CD14-positive monocyte (primary cell): ENCODE results near the gene EPHA8. TPM values are rescaled to one million over a fixed set of nuclear protein-coding genes. Genes with fewer than 3 reads are reported as not detected.

Source experiments
- DNase-seq, 3 donors: peaks; one replicate each; pipeline ENCODE4 v3.0.0-alpha.2; 2011 to 2022
- H2AFZ ChIP-seq: 2 replicates; pipeline ENCODE4 v1.6.0; 2012; ENCODE audit warnings: mild to moderate bottlenecking, low read depth, low read length, inconsistent platforms; ENCODE audit not compliant: insufficient read depth, poor library complexity, severe bottlenecking
- H3K27ac ChIP-seq, 2 donors: 1 replicate in 1 of 2; 2 replicates in 1 of 2; pipeline ENCODE4 v1.5.1; 2012 to 2013; ENCODE audit warnings: low read length in 2 of 2, control low read depth in 1 of 2, inconsistent platforms in 1 of 2, low read depth in 1 of 2, mild to moderate bottlenecking in 1 of 2
- H3K27me3 ChIP-seq, 2 donors: one replicate each; pipeline versions ENCODE4 v1.6.0 to v1.6.1; 2011 to 2013; ENCODE audit warnings: low read length in 2 of 2; ENCODE audit not compliant: control insufficient read depth in 2 of 2, insufficient read depth in 2 of 2
- H3K36me3 ChIP-seq, 2 donors: replicated peaks in 1 of 2; 1 replicate in 1 of 2; 2 replicates in 1 of 2; pipeline versions ENCODE4 v1.5.1 to v1.6.1; 2012 to 2013; ENCODE audit warnings: low read length in 2 of 2, control low read depth in 1 of 2, inconsistent platforms in 1 of 2, mild to moderate bottlenecking in 1 of 2; ENCODE audit not compliant: insufficient read depth in 2 of 2, control insufficient read depth in 1 of 2
- H3K4me1 ChIP-seq, 2 donors: 1 replicate in 1 of 2; 2 replicates in 1 of 2; pipeline versions ENCODE4 v1.5.1 to v1.6.1; 2012 to 2013; ENCODE audit warnings: low read length in 2 of 2, control low read depth in 1 of 2, inconsistent platforms in 1 of 2, mild to moderate bottlenecking in 1 of 2, moderate library complexity in 1 of 2; ENCODE audit not compliant: insufficient read depth in 2 of 2, control insufficient read depth in 1 of 2
- H3K4me2 ChIP-seq: replicated peaks from 2 replicates; pipeline ENCODE3; 2012; ENCODE audit warnings: low read length, moderate library complexity, mild to moderate bottlenecking; ENCODE audit not compliant: poor library complexity, severe bottlenecking; ENCODE audit errors: extremely low read depth
- H3K4me3 ChIP-seq, 3 experiments: fragments of 200-600 bp in 1 of 3; sonication (generic) in 1 of 3; replicated peaks in 1 of 3; 1 replicate in 2 of 3; 2 replicates in 1 of 3; pipeline ENCODE4 v1.5.1; 2011 to 2013; ENCODE audit warnings: low read length in 3 of 3, mild to moderate bottlenecking in 3 of 3, control low read depth in 2 of 3, low read depth in 2 of 3, inconsistent platforms in 1 of 3, moderate library complexity in 1 of 3
- H3K79me2 ChIP-seq: 2 replicates; pipeline ENCODE4 v1.6.0; 2012; ENCODE audit warnings: mild to moderate bottlenecking, control low read depth, inconsistent platforms, low read length, moderate library complexity; ENCODE audit not compliant: insufficient read depth
- H3K9ac ChIP-seq: 2 replicates; pipeline ENCODE4 v1.6.0; 2017; ENCODE audit warnings: low read length, mild to moderate bottlenecking; ENCODE audit not compliant: insufficient read depth, poor library complexity, severe bottlenecking
- H3K9me3 ChIP-seq, 2 donors: replicated peaks in 1 of 2; 1 replicate in 1 of 2; 2 replicates in 1 of 2; pipeline versions ENCODE4 v1.5.1 to v1.6.1; 2012 to 2013; ENCODE audit warnings: low read length in 2 of 2, control low read depth in 1 of 2; ENCODE audit not compliant: control insufficient read depth in 1 of 2, insufficient read depth in 1 of 2
- H4K20me1 ChIP-seq: 2 replicates; pipeline ENCODE4 v1.6.0; 2012; ENCODE audit warnings: mild to moderate bottlenecking, low read length, control low read depth, moderate library complexity; ENCODE audit not compliant: insufficient read depth
- H3K27ac Mint-ChIP-seq, 7 donors: one replicate each; pipeline ENCODE4 v1.8.0; 2020; ENCODE audit warnings: mild to moderate bottlenecking in 7 of 7, mixed read lengths in 7 of 7, moderate library complexity in 6 of 7, inconsistent platforms in 2 of 7
- H3K27me3 Mint-ChIP-seq, 3 donors: one replicate each; pipeline ENCODE4 v1.8.0; 2021 to 2022; ENCODE audit warnings: low read depth in 3 of 3, mild to moderate bottlenecking in 3 of 3, mixed read lengths in 3 of 3, moderate library complexity in 3 of 3, inconsistent platforms in 1 of 3
- H3K36me3 Mint-ChIP-seq, 2 donors: one replicate each; pipeline ENCODE4 v1.8.0; 2020; ENCODE audit warnings: mixed read lengths in 2 of 2, inconsistent platforms in 1 of 2, mild to moderate bottlenecking in 1 of 2
- H3K4me1 Mint-ChIP-seq: one replicate; pipeline ENCODE4 v1.8.0; 2020; ENCODE audit warnings: mild to moderate bottlenecking, mixed read lengths
- H3K4me3 Mint-ChIP-seq, 2 donors: one replicate each; pipeline ENCODE4 v1.8.0; 2020; ENCODE audit warnings: mild to moderate bottlenecking in 2 of 2, mixed read lengths in 2 of 2, moderate library complexity in 1 of 2
- H3K9me3 Mint-ChIP-seq, 7 donors: one replicate each; pipeline ENCODE4 v1.8.0; 2020 to 2022; ENCODE audit warnings: mixed read lengths in 7 of 7, mild to moderate bottlenecking in 6 of 7, moderate library complexity in 6 of 7, inconsistent platforms in 2 of 7
- CTCF ChIP-seq: fragments of 200-600 bp; IDR thresholded peaks from one replicate; pipeline ENCODE4 v1.8.0; 2022; ENCODE audit warnings: antibody characterized with exemption, mild to moderate bottlenecking
- WGBS: methylation state at CpG from one replicate; pipeline ENCODE4 v1.1.5; 2013; ENCODE audit warnings: missing lambda C conversion rate; ENCODE audit not compliant: insufficient coverage; 5-methylcytosine and 5-hydroxymethylcytosine counted together
- intact Hi-C, 2 donors: fragments of 100-400 bp; cut with micrococcal nuclease; formaldehyde crosslinking; loops; one replicate each; pipeline versions ENCODE4 v1.15.0 to v1.15.1; 2023
- polyA plus RNA-seq, 3 donors: library from polyadenylated mRNA; depleted of rRNA in 1 of 3; unstranded in 2 of 3; stranded (reverse) in 1 of 3; fragments of 300-500 nt in 2 of 3; fragments of >200 nt in 1 of 3; fragmentation: Illumina TruSeq in 2 of 3; gene quantifications; 1 replicate in 2 of 3; 2 replicates in 1 of 3; pipeline ENCODE4 v1.2.3, GENCODE V29; 2012 to 2021

EPHA8 gene
- polyA plus RNA-seq, 3 donors, result 0.04 TPM; not detected in 2

- Mint-ChIP-seq H3K27ac (no peak overlapping the region), H3K27me3 (no peaks in the 10 kb centered on the region), H3K36me3 (peaks cover 90 to 97% of the 10 kb centered on the region in 2 donors), H3K4me1 (peaks cover 2% of the 10 kb centered on the region), H3K4me3 (no peak overlapping the region), H3K9me3 (no peaks in the 10 kb centered on the region)
- Histone ChIP-seq H3K79me2 (no peaks in the 10 kb centered on the region), H3K4me2 (no peak overlapping the region), H3K4me3 (no peak overlapping the region), H3K36me3 (peaks cover 64 to 98% of the 10 kb centered on the region in 2 donors), H3K27ac (no peak overlapping the region), H3K27me3 (no peaks in the 10 kb centered on the region), H4K20me1 (no peaks in the 10 kb centered on the region), H3K4me1 (no peaks in the 10 kb centered on the region), H2AFZ (no peak overlapping the region), H3K9ac (no peak overlapping the region), H3K9me3 (no peaks in the 10 kb centered on the region)
- intact Hi-C loops, result no loop called here
- no peak for DNase-seq
- TF ChIP-seq CTCF, result no peak
- WGBS, result no CpG with 5 or more reads among the region's 3 CpGs
Observed at GRCh38 chr1:22525211-22525610, 38.1 kb upstream of the EPHA8 start.

GRCh38 chr1:22525646-22526045 lies 37.6 kb upstream of the EPHA8 start:
- no peaks in the 10 kb centered on the region for H3K27me3 Mint-ChIP-seq
- intact Hi-C loops, result no loop called here
- Histone ChIP-seq H3K36me3 (peaks cover 60 to 95% of the 10 kb centered on the region in 2 donors), H3K4me1 (no peaks in the 10 kb centered on the region), H3K9ac (no peak overlapping the region), H2AFZ (no peak overlapping the region), H3K27me3 (no peaks in the 10 kb centered on the region), H3K27ac (no peak overlapping the region), H4K20me1 (no peaks in the 10 kb centered on the region), H3K4me3 (no peak overlapping the region), H3K9me3 (no peaks in the 10 kb centered on the region), H3K4me2 (no peak overlapping the region), H3K79me2 (no peaks in the 10 kb centered on the region)
- TF ChIP-seq CTCF, result no peak
- 100% methylated on average over 11 of the region's 11 CpGs for WGBS
- peaks cover 2% of the 10 kb centered on the region for H3K4me1 Mint-ChIP-seq
- H3K36me3 Mint-ChIP-seq, result peaks cover 88 to 95% of the 10 kb centered on the region in 2 donors
- H3K27ac Mint-ChIP-seq, result no peak overlapping the region
- H3K9me3 Mint-ChIP-seq, result no peaks in the 10 kb centered on the region
- H3K4me3 Mint-ChIP-seq, result no peak overlapping the region
- DNase-seq, result no peak
